Measurements from ENCODE around the gene RFX7. TPM values are rescaled to one million over a fixed set of nuclear protein-coding genes. Genes with fewer than 3 reads are reported as not detected.
A peak's percentile ranks its signal among the peaks of the same experiment; 100 is the strongest.

The RFX7 gene
- polyA plus RNA-seq, 2 of the 4 experiments (the other 2 are of a cell fraction): 11.7 to 14.9 TPM

- Histone ChIP-seq H3K27ac (no peak overlapping the region), H3K4me2 (no peak overlapping the region), H3K4me1 (peaks cover 23% of the 10 kb centered on the region), H3K4me3 (no peak overlapping the region), H3K9me3 (no peaks in the 10 kb centered on the region)
- WGBS (ENCODE audit: missing lambda C conversion rate): 89% methylated on average over 2 of the region's 2 CpGs
- CTCF ChIA-PET: interaction anchor here (0.9 kb wide), 1 partner anchor 9 kb away, joined by 3 read pairs; no protein-coding TSS in a partner anchor
- FAIRE-seq (no peak), DNase-seq (ENCODE audit: low read depth in 1 of 2, low spot score in 1 of 2) (no peak), ATAC-seq (peak in 1 of 2 experiments; percentile 24; a peak in 2 of 6 replicates)
- POLR2A ChIA-PET: no interaction called here
- TF ChIP-seq RCOR1 (IDR thresholded peaks at IDR 0.05; ENCODE audit: low read depth, low read length) (no peak), POLR2A (IDR thresholded peaks at IDR 0.05; ENCODE audit: low read length) (no peak), NR3C1 (IDR thresholded peaks at IDR 0.05) (no peak), KDM5A (IDR thresholded peaks at IDR 0.05) (no peak), CHD4 (IDR thresholded peaks at IDR 0.05; ENCODE audit: borderline replicate concordance) (no peak), TFCP2L1 (CRISPR knock-in tag; IDR thresholded peaks at IDR 0.05) (no peak)
Measured at GRCh38 chr15:56208185-56208584, 35.5 kb downstream of the RFX7 start.

GRCh38 chr15:56207711-56208110, 36.0 kb downstream of the RFX7 start:
- Histone ChIP-seq H3K4me2 (no peak overlapping the region), H3K4me3 (no peak overlapping the region), H3K4me1 (peaks cover 23% of the 10 kb centered on the region), H3K9me3 (no peaks in the 10 kb centered on the region), H3K27ac (no peak overlapping the region)
- no peak for TF ChIP-seq ATOH8 (CRISPR knock-in tag; IDR thresholded peaks at IDR 0.05; ENCODE audit: low read depth)
- no peak for TF ChIP-seq ZNF302 (CRISPR knock-in tag; IDR thresholded peaks at IDR 0.05)
- TF ChIP-seq TP53 (CRISPR knock-in tag; IDR thresholded peaks at IDR 0.05): no peak
- no peak for TF ChIP-seq HDAC2 (IDR thresholded peaks at IDR 0.05)
- TF ChIP-seq FOSB (CRISPR knock-in tag; IDR thresholded peaks at IDR 0.05): no peak
- FAIRE-seq (no peak), DNase-seq (ENCODE audit: low read depth in 1 of 2, low spot score in 1 of 2) (no peak), ATAC-seq (no peak)
- 39% methylated on average over 1 of the region's 1 CpG for WGBS (ENCODE audit: missing lambda C conversion rate)
- ChIA-PET POLR2A (no interaction called here), CTCF (interaction anchor here (0.9 to 1.1 kb wide), 2 partner anchors 10 to 38 kb away, joined by 3 read pairs; no protein-coding TSS in a partner anchor)

GRCh38 chr15:56207092-56207491, 36.6 kb downstream of the RFX7 start:
- H3K4me1 ChIP-seq: peaks cover 23% of the 10 kb centered on the region
- H3K4me2 ChIP-seq: no peak overlapping the region
- no peak overlapping the region for H3K27ac ChIP-seq
- ChIA-PET CTCF (interaction anchor here (1.1 kb wide), 1 partner anchor 38 kb away, joined by 3 read pairs; no protein-coding TSS in a partner anchor), POLR2A (no interaction called here)
- no peak overlapping the region for H3K4me3 ChIP-seq
- DNase-seq (ENCODE audit: low read depth in 1 of 2, low spot score in 1 of 2): no peak
- H3K9me3 ChIP-seq: no peaks in the 10 kb centered on the region
- no peak for ATAC-seq
- no peak for TF ChIP-seq EHF (CRISPR knock-in tag; IDR thresholded peaks at IDR 0.05)
- no peak for TF ChIP-seq HES2 (IDR thresholded peaks at IDR 0.05)
- TF ChIP-seq CTCF (IDR thresholded peaks at IDR 0.05): no peak
- TF ChIP-seq FOXS1 (CRISPR knock-in tag; IDR thresholded peaks at IDR 0.05): no peak
- no peak for TF ChIP-seq CHD4 (IDR thresholded peaks at IDR 0.05; ENCODE audit: borderline replicate concordance)
- TF ChIP-seq FOSL2 (IDR thresholded peaks at IDR 0.05): no peak
- no peak for TF ChIP-seq FOSL2 (CRISPR knock-in tag; IDR thresholded peaks at IDR 0.05)
- no peak for TF ChIP-seq RCOR1 (IDR thresholded peaks at IDR 0.05; ENCODE audit: low read depth, low read length)
- TF ChIP-seq HEYL (CRISPR knock-in tag; IDR thresholded peaks at IDR 0.05): no peak
- no peak for FAIRE-seq

Data from A549 (cell line).